H1 (cell line): ENCODE measurements around the gene DVL1. TPM values are rescaled to one million over a fixed set of nuclear protein-coding genes. Genes with fewer than 3 reads are reported as not detected.

Experiments
- CTCF ChIA-PET: fragments of 300-600 bp; sonication (Branson Sonifier 250); formaldehyde crosslinking; loops from one replicate; lab custom pipeline; 2021; ENCODE audit not compliant: partially characterized antibody; lab: Charles Lee
- POLR2A ChIA-PET: fragments of 300-600 bp; sonication (Branson Sonifier 250); formaldehyde crosslinking; loops from one replicate; lab custom pipeline; 2021; ENCODE audit warnings: inconsistent platforms; ENCODE audit not compliant: partially characterized antibody; lab: Charles Lee
- DNase-seq, 2 experiments: peaks; one replicate each; pipeline versions ENCODE4 v3.0.0 to v3.0.0-alpha.2; 2010 to 2022; ENCODE audit warnings: low spot score in 2 of 2, low read depth in 1 of 2, mixed read lengths in 1 of 2
- FAIRE-seq: peaks from 2 replicates; lab custom pipeline; 2011; peaks lifted over from hg19 to GRCh38; lab: Jason Lieb, UNC
- H2AFZ ChIP-seq: 2 replicates; pipeline ENCODE4 v1.8.1; 2012; ENCODE audit warnings: low read length, inconsistent platforms
- H2AK5ac ChIP-seq: 2 replicates; pipeline ENCODE4 v1.6.1; 2013; ENCODE audit warnings: low read depth, low read length
- H2BK120ac ChIP-seq: replicated peaks from 2 replicates; pipeline ENCODE3; 2013; ENCODE audit warnings: low read depth, low read length, inconsistent platforms
- H2BK12ac ChIP-seq: 2 replicates; pipeline ENCODE4 v1.6.1; 2013; ENCODE audit warnings: low read depth, low read length
- H2BK15ac ChIP-seq: 2 replicates; pipeline ENCODE4 v1.6.1; 2013; ENCODE audit warnings: low read length
- H2BK20ac ChIP-seq: 2 replicates; pipeline ENCODE4 v1.6.1; 2013; ENCODE audit warnings: low read length
- H2BK5ac ChIP-seq: 2 replicates; pipeline ENCODE4 v1.6.1; 2013; ENCODE audit warnings: low read depth, low read length
- H3K14ac ChIP-seq: 2 replicates; pipeline ENCODE4 v1.6.1; 2013; ENCODE audit warnings: inconsistent platforms; ENCODE audit not compliant: insufficient read length
- H3K18ac ChIP-seq: 2 replicates; pipeline ENCODE4 v1.6.1; 2013; ENCODE audit warnings: low read length; ENCODE audit errors: extremely low read depth
- H3K23ac ChIP-seq: 2 replicates; pipeline ENCODE4 v1.6.1; 2013; ENCODE audit warnings: inconsistent platforms; ENCODE audit not compliant: insufficient read length
- H3K23me2 ChIP-seq: 2 replicates; pipeline ENCODE4 v1.6.1; 2013; ENCODE audit warnings: low read depth, low read length
- H3K27ac ChIP-seq: 2 replicates; pipeline ENCODE4 v1.6.1; 2011; ENCODE audit warnings: low read depth, low read length, inconsistent platforms
- H3K27me3 ChIP-seq, 4 experiments: replicated peaks in 1 of 4; 1 replicate in 1 of 4; 2 replicates in 3 of 4; pipeline versions ENCODE4 v1.6.1 to v1.8.1; 2011 to 2013; ENCODE audit warnings: low read length in 3 of 4, mild to moderate bottlenecking in 3 of 4, inconsistent platforms in 2 of 4, mixed read lengths in 2 of 4, moderate library complexity in 1 of 4; ENCODE audit not compliant: control insufficient read depth in 3 of 4, insufficient read depth in 3 of 4; ENCODE audit errors: extremely low read depth in 1 of 4
- H3K36me3 ChIP-seq, 4 experiments: 2 replicates each; pipeline versions ENCODE4 v1.6.1 to v1.8.1; 2011 to 2013; ENCODE audit warnings: mild to moderate bottlenecking in 4 of 4, low read length in 3 of 4, moderate library complexity in 2 of 4, control low read depth in 1 of 4, inconsistent platforms in 1 of 4; ENCODE audit not compliant: insufficient read depth in 4 of 4, control insufficient read depth in 2 of 4
- H3K4ac ChIP-seq: replicated peaks from 2 replicates; pipeline ENCODE3; 2013; ENCODE audit warnings: low read length, low read depth, mixed read lengths, inconsistent platforms; ENCODE audit not compliant: insufficient read length
- H3K4me1 ChIP-seq, 4 experiments: replicated peaks in 1 of 4; 1 replicate in 1 of 4; 2 replicates in 3 of 4; pipeline versions ENCODE4 v1.6.1 to v1.8.1; 2011 to 2013; ENCODE audit warnings: low read length in 3 of 4, inconsistent platforms in 2 of 4, mixed read lengths in 1 of 4; ENCODE audit not compliant: insufficient read depth in 4 of 4, control insufficient read depth in 3 of 4
- H3K4me2 ChIP-seq, 2 experiments: 2 replicates each; pipeline versions ENCODE4 v1.6.1 to v1.8.1; 2011 to 2013; ENCODE audit warnings: low read depth in 2 of 2, low read length in 2 of 2, control low read depth in 1 of 2, inconsistent platforms in 1 of 2, mild to moderate bottlenecking in 1 of 2; ENCODE audit not compliant: insufficient read depth in 1 of 2
- H3K4me3 ChIP-seq, 4 experiments: fragments of 200-600, 300-600 bp in 1 of 4; sonication (generic), shearing (Covaris generic), sonication (Bioruptor Twin) in 1 of 4; 2 replicates each; pipeline versions ENCODE4 v1.5.1 to v1.8.1; 2011 to 2016; ENCODE audit warnings: low read length in 4 of 4, low read depth in 3 of 4, control low read depth in 2 of 4, inconsistent platforms in 2 of 4, mild to moderate bottlenecking in 2 of 4, mixed read lengths in 1 of 4, moderate library complexity in 1 of 4; ENCODE audit not compliant: insufficient read depth in 2 of 4; ENCODE audit errors: extremely low read depth in 1 of 4
- H3K56ac ChIP-seq: replicated peaks from 2 replicates; pipeline ENCODE3; 2013; ENCODE audit warnings: low read depth, mild to moderate bottlenecking, mixed read lengths, low read length, inconsistent platforms; ENCODE audit not compliant: insufficient read length
- H3K79me1 ChIP-seq: 2 replicates; pipeline ENCODE4 v1.6.1; 2013; ENCODE audit warnings: low read depth, low read length, control low read depth
- H3K79me2 ChIP-seq, 2 experiments: 2 replicates each; pipeline versions ENCODE4 v1.6.1 to v1.8.1; 2012 to 2013; ENCODE audit warnings: low read length in 2 of 2, mild to moderate bottlenecking in 2 of 2, inconsistent platforms in 1 of 2; ENCODE audit not compliant: insufficient read depth in 2 of 2, control insufficient read depth in 1 of 2
- H3K9ac ChIP-seq, 4 experiments: replicated peaks in 1 of 4; 1 replicate in 1 of 4; 2 replicates in 3 of 4; pipeline versions ENCODE4 v1.6.1 to v1.8.1; 2011 to 2013; ENCODE audit warnings: low read depth in 3 of 4, low read length in 3 of 4, control low read depth in 2 of 4, mild to moderate bottlenecking in 2 of 4, moderate library complexity in 2 of 4, inconsistent platforms in 1 of 4; ENCODE audit errors: extremely low read depth in 1 of 4
- H3K9me3 ChIP-seq, 2 experiments: 2 replicates each; pipeline versions ENCODE4 v1.6.1 to v1.8.1; 2012 to 2013; ENCODE audit warnings: mild to moderate bottlenecking in 2 of 2, moderate library complexity in 2 of 2, control low read depth in 1 of 2, inconsistent platforms in 1 of 2, low read depth in 1 of 2, low read length in 1 of 2, mixed read lengths in 1 of 2; ENCODE audit not compliant: insufficient read depth in 2 of 2
- H4K20me1 ChIP-seq, 2 experiments: replicated peaks in 1 of 2; 2 replicates each; pipeline versions ENCODE3 to v1.8.1; 2011 to 2013; ENCODE audit warnings: inconsistent platforms in 2 of 2, low read length in 2 of 2, mild to moderate bottlenecking in 1 of 2; ENCODE audit not compliant: insufficient read depth in 2 of 2, control insufficient read depth in 1 of 2
- H4K5ac ChIP-seq: 2 replicates; pipeline ENCODE4 v1.6.1; 2013; ENCODE audit warnings: low read length, low read depth, mixed read lengths, inconsistent platforms; ENCODE audit not compliant: insufficient read length
- H4K8ac ChIP-seq: 2 replicates; pipeline ENCODE4 v1.8.0; 2013; ENCODE audit warnings: mild to moderate bottlenecking, moderate library complexity, low read length, inconsistent platforms; ENCODE audit not compliant: insufficient read depth; ENCODE audit errors: extremely low read depth
- H4K91ac ChIP-seq: replicated peaks from 2 replicates; pipeline ENCODE3; 2013; ENCODE audit warnings: low read length, mixed read lengths, inconsistent platforms; ENCODE audit not compliant: insufficient read length
- ATF2 ChIP-seq: IDR thresholded peaks from 2 replicates; pipeline ENCODE4 v1.6.1; 2012; ENCODE audit warnings: low read length, inconsistent platforms
- CHD1 ChIP-seq: IDR thresholded peaks from 2 replicates; pipeline ENCODE4 v1.6.1; 2012; ENCODE audit warnings: low read depth, low read length, improper control_type of control experiment
- GABPA ChIP-seq: IDR thresholded peaks from 2 replicates; pipeline ENCODE4 v1.6.1; 2011; ENCODE audit warnings: mild to moderate bottlenecking, low read length, moderate library complexity, borderline replicate concordance; ENCODE audit not compliant: insufficient read depth
- MAX ChIP-seq: IDR thresholded peaks from 2 replicates; pipeline ENCODE4 v1.6.1; 2012; ENCODE audit warnings: inconsistent platforms
- PHF8 ChIP-seq: fragments of 200-600 bp; sonication (generic); conservative IDR thresholded peaks from 2 replicates; pipeline ENCODE4 v1.7.1; 2012; ENCODE audit warnings: low read depth, mild to moderate bottlenecking, inconsistent platforms, low read length, moderate library complexity
- SIRT6 ChIP-seq: IDR thresholded peaks from one replicate; pipeline ENCODE4 v1.7.1; 2012; ENCODE audit warnings: low read length, inconsistent platforms
- WGBS, 2 experiments: shearing (Covaris generic) in 1 of 2; methylation state at CpG; one replicate each; pipeline versions ENCODE4 v1.1.6 to v1.1.7; 2013 to 2015; ENCODE audit warnings: low lambda C conversion rate in 2 of 2, mixed read lengths in 2 of 2, inconsistent platforms in 1 of 2, low coverage in 1 of 2, missing lambda C conversion rate in 1 of 2; ENCODE audit not compliant: insufficient replicate concordance in 2 of 2, insufficient coverage in 1 of 2, insufficient read length in 1 of 2; ENCODE audit errors: extremely low coverage in 1 of 2, missing lambda C conversion rate in 1 of 2; 5-methylcytosine and 5-hydroxymethylcytosine counted together
- polyA plus RNA-seq, 7 experiments: library from polyadenylated mRNA; depleted of rRNA in 3 of 7; stranded (reverse) in 5 of 7; unstranded in 2 of 7; fragments of >200 nt in 5 of 7; fragments of 200-250 nt in 2 of 7; gene quantifications; 1 replicate in 5 of 7; 2 replicates in 1 of 7; 4 replicates in 1 of 7; pipeline versions ENCODE4 v1.2.1 to v1.2.3, GENCODE V29; 2011 to 2013; ENCODE audit warnings: missing spikeins in 2 of 7, mixed read lengths in 2 of 7
- total RNA-seq: library from RNA; stranded (reverse); fragmentation: NEBNext Ultra II Directional; extraction: Animal tissue kit (Norgen Biotek cat#: 25700); gene quantifications from 2 replicates; pipeline ENCODE4 v1.2.1, GENCODE V29; 2021

The DVL1 gene
- total and polyA plus RNA-seq, 2 of the 8 experiments (the other 6 are each of a cell fraction or from before 2014, with no cell fraction given) = 39.4 to 58.9 TPM

GRCh38 chr1:1300352-1300739 lies 48.9 kb downstream of the DVL1 start:
- no peak overlapping the region for H3K27ac ChIP-seq
- TF ChIP-seq PHF8 (no peak), SIRT6 (no peak), ATF2 (no peak), CHD1 (no peak), GABPA (no peak), MAX (no peak)
- FAIRE-seq (no peak), DNase-seq (no peak)
- no peak overlapping the region for H3K4me2 ChIP-seq
- no peaks in the 10 kb centered on the region for H3K9me3 ChIP-seq
- H3K14ac ChIP-seq = no peak overlapping the region
- H3K18ac ChIP-seq = no peak overlapping the region
- no peaks in the 10 kb centered on the region for H3K79me1 ChIP-seq
- H2BK5ac ChIP-seq = no peak overlapping the region
- peaks cover 5 to 19% of the 10 kb centered on the region in 2 experiments for H4K20me1 ChIP-seq
- peaks cover 0 to 4% (median 0%) of the 10 kb centered on the region in 4 experiments; a peak in 1 of 8 replicates for H3K36me3 ChIP-seq
- H2BK15ac ChIP-seq = no peak overlapping the region
- no peak overlapping the region for H4K91ac ChIP-seq
- no peaks in the 10 kb centered on the region for H3K27me3 ChIP-seq
- no peak overlapping the region for H3K56ac ChIP-seq
- no peak overlapping the region for H2AFZ ChIP-seq
- H3K23me2 ChIP-seq = no peaks in the 10 kb centered on the region
- WGBS, 2 experiments = 95% methylated on average over 12 of the region's 12 CpGs; no CpG with 5 or more reads in 1 of the 2 experiments
- peaks cover 0 to 15% (median 11%) of the 10 kb centered on the region in 4 experiments; a peak in 5 of 7 replicates for H3K4me1 ChIP-seq
- H4K5ac ChIP-seq = no peak overlapping the region
- no peak overlapping the region for H2AK5ac ChIP-seq
- H3K79me2 ChIP-seq = no peaks in the 10 kb centered on the region
- H4K8ac ChIP-seq = no peak overlapping the region
- H2BK12ac ChIP-seq = no peak overlapping the region
- no peak overlapping the region for H3K4me3 ChIP-seq
- H2BK120ac ChIP-seq = no peak overlapping the region
- POLR2A ChIA-PET = interaction anchor here (0.7 to 1.9 kb wide), 5 partner anchors 9 to 69 kb away, joined by 3 to 7 read pairs (median 4); no protein-coding TSS in a partner anchor
- H3K9ac ChIP-seq = no peak overlapping the region
- CTCF ChIA-PET = interaction anchor here (0.6 to 2.7 kb wide), 27 partner anchors 9 to 320 kb away, joined by 3 to 15 read pairs (median 3); no protein-coding TSS in a partner anchor
- no peak overlapping the region for H3K4ac ChIP-seq
- no peak overlapping the region for H3K23ac ChIP-seq
- no peak overlapping the region for H2BK20ac ChIP-seq
